ENCODE measurements around the gene NPW. TPM values are rescaled to one million over a fixed set of nuclear protein-coding genes. Genes with fewer than 3 reads are reported as not detected.

The NPW gene
- polyA plus RNA-seq, 4 donors: 0.48 to 9.0 (median 0.81) TPM; not detected in 1

GRCh38 chr16:2048116-2048543 is 28.5 kb downstream of the NPW start:
- 0 to 1% (median 1%) methylated on average over 26 to 30 of the region's 30 CpGs for WGBS, 3 donors
- Histone ChIP-seq H3K4me3 (ENCODE audit: low read depth in 1 of 3, low read length in 3 of 3) (peak overlapping the region; percentile 74 to 91 (median 87)), H3K27me3 (ENCODE audit: control insufficient read depth in 3 of 3, insufficient read depth in 3 of 3, low read length in 3 of 3) (no peaks in the 10 kb centered on the region), H3K27ac (ENCODE audit: low read depth in 1 of 3, low read length in 2 of 3) (peak overlapping the region; percentile 27 to 43 (median 38)), H3K36me3 (ENCODE audit: control insufficient read depth in 3 of 3, insufficient read depth in 2 of 3, low read depth in 1 of 3, low read length in 3 of 3) (peaks cover 0 to 62% (median 0%) of the 10 kb centered on the region in 3 donors), H3K4me1 (ENCODE audit: control insufficient read depth in 3 of 3, insufficient read depth in 2 of 3, low read depth in 1 of 3, low read length in 2 of 3) (peaks cover 0 to 11% (median 0%) of the 10 kb centered on the region in 3 donors), H3K9me3 (ENCODE audit: control insufficient read depth in 2 of 2, insufficient read depth in 1 of 2, low read depth in 1 of 2, low read length in 1 of 2) (no peaks in the 10 kb centered on the region)
- peak in 1 of 2 donors; percentile 27 for DNase-seq
- no peak for FAIRE-seq

- no peak overlapping the region for H3K27ac ChIP-seq (ENCODE audit: low read depth in 1 of 3, low read length in 2 of 3)
- H3K9me3 ChIP-seq (ENCODE audit: control insufficient read depth in 2 of 2, insufficient read depth in 1 of 2, low read depth in 1 of 2, low read length in 1 of 2): no peaks in the 10 kb centered on the region
- H3K4me3 ChIP-seq (ENCODE audit: low read depth in 1 of 3, low read length in 3 of 3): no peak overlapping the region
- H3K27me3 ChIP-seq (ENCODE audit: control insufficient read depth in 3 of 3, insufficient read depth in 3 of 3, low read length in 3 of 3): no peaks in the 10 kb centered on the region
- FAIRE-seq: no peak
- WGBS, 3 donors: 95 to 96% (median 95%) methylated on average over 21 of the region's 21 CpGs
- DNase-seq: no peak
- H3K4me1 ChIP-seq (ENCODE audit: control insufficient read depth in 3 of 3, insufficient read depth in 2 of 3, low read depth in 1 of 3, low read length in 2 of 3): peaks cover 0 to 7% (median 0%) of the 10 kb centered on the region in 3 donors
- peaks cover 1 to 78% (median 10%) of the 10 kb centered on the region in 3 donors for H3K36me3 ChIP-seq (ENCODE audit: control insufficient read depth in 3 of 3, insufficient read depth in 2 of 3, low read depth in 1 of 3, low read length in 3 of 3)
These were observed 33.6 kb downstream of the NPW start for GRCh38 chr16:2053211-2053610.

DNA sequence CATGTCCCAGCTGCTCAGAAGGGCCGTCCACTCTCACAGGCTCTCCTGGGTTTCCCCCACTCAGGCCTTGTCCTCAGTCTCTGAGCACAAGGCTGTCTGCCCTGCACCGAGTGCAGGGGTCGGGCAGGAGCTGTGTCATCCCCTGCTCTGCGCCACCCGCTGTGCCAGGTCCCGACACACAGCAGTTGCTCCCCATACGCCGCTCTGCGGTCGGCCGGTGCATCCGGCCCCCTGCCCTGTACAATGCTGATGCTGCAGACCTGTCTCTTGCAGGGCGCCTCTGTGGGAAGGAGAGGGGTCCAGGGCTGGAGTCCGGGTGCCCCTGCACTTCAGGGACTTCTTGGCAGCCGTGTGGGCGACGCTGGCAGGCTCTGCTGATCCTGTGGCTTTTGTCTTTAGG is 34.3 kb downstream of the NPW start:
- Histone ChIP-seq H3K36me3 (ENCODE audit: control insufficient read depth in 3 of 3, insufficient read depth in 2 of 3, low read depth in 1 of 3, low read length in 3 of 3) (peaks cover 3 to 85% (median 13%) of the 10 kb centered on the region in 3 donors), H3K27ac (ENCODE audit: low read depth in 1 of 3, low read length in 2 of 3) (no peak overlapping the region), H3K27me3 (ENCODE audit: control insufficient read depth in 3 of 3, insufficient read depth in 3 of 3, low read length in 3 of 3) (no peaks in the 10 kb centered on the region), H3K4me1 (ENCODE audit: control insufficient read depth in 3 of 3, insufficient read depth in 2 of 3, low read depth in 1 of 3, low read length in 2 of 3) (peaks cover 0 to under 1% (median 0%) of the 10 kb centered on the region in 3 donors), H3K9me3 (ENCODE audit: control insufficient read depth in 2 of 2, insufficient read depth in 1 of 2, low read depth in 1 of 2, low read length in 1 of 2) (no peaks in the 10 kb centered on the region), H3K4me3 (ENCODE audit: low read depth in 1 of 3, low read length in 3 of 3) (no peak overlapping the region)
- DNase-seq (no peak), FAIRE-seq (no peak)
- 96 to 97% (median 96%) methylated on average over 17 of the region's 17 CpGs for WGBS, 3 donors

DNA sequence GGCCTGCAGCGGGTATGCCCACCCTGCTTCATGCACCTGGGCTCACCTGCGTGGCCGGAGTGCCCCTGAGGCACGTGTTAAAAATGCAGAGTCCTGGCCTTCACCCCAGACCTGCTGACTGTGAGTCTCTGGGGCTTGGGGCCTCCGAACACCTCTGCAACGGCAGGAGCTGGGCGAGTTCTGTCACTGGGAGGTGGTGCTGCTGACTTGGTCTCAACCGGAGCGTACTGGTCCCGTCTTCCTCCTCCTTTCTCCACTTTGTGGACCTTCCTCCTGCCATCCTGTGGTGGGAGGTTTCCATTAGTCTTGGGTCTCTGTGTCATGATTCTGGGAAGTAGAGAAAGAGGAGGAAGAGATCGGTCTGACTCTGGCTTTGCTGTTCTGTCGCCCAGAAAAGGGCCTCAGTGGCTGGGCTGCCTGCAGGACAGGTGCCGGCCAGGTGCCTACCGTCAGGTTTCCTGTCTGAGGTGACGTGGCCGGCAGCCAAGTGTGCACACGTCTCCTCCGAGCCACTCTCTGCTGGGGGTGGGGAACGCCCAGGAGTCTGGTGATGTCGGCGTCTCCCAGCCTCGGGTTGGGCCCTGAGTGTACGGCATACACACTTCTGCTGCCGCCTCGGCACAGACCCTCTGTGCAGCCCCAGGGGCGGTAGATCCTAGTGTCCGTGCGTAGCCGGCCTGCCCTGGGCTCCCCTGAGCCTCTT is 35.1 kb downstream of the NPW start:
- Histone ChIP-seq H3K27me3 (ENCODE audit: control insufficient read depth in 3 of 3, insufficient read depth in 3 of 3, low read length in 3 of 3) (no peaks in the 10 kb centered on the region), H3K36me3 (ENCODE audit: control insufficient read depth in 3 of 3, insufficient read depth in 2 of 3, low read depth in 1 of 3, low read length in 3 of 3) (peaks cover 3 to 86% (median 13%) of the 10 kb centered on the region in 3 donors), H3K4me1 (ENCODE audit: control insufficient read depth in 3 of 3, insufficient read depth in 2 of 3, low read depth in 1 of 3, low read length in 2 of 3) (no peaks in the 10 kb centered on the region), H3K27ac (ENCODE audit: low read depth in 1 of 3, low read length in 2 of 3) (no peak overlapping the region), H3K4me3 (ENCODE audit: low read depth in 1 of 3, low read length in 3 of 3) (no peak overlapping the region), H3K9me3 (ENCODE audit: control insufficient read depth in 2 of 2, insufficient read depth in 1 of 2, low read depth in 1 of 2, low read length in 1 of 2) (no peaks in the 10 kb centered on the region)
- DNase-seq (peak in 1 of 2 donors; percentile 78), FAIRE-seq (no peak)
- 39 to 82% (median 55%) methylated on average over 29 of the region's 29 CpGs for WGBS, 3 donors

GRCh38 chr16:2056077-2056476 is 36.5 kb downstream of the NPW start:
- peaks cover 3 to 91% (median 13%) of the 10 kb centered on the region in 3 donors for H3K36me3 ChIP-seq (ENCODE audit: control insufficient read depth in 3 of 3, insufficient read depth in 2 of 3, low read depth in 1 of 3, low read length in 3 of 3)
- DNase-seq (no peak), FAIRE-seq (no peak)
- no peaks in the 10 kb centered on the region for H3K9me3 ChIP-seq (ENCODE audit: control insufficient read depth in 2 of 2, insufficient read depth in 1 of 2, low read depth in 1 of 2, low read length in 1 of 2)
- no peak overlapping the region for H3K27ac ChIP-seq (ENCODE audit: low read depth in 1 of 3, low read length in 2 of 3)
- H3K4me1 ChIP-seq (ENCODE audit: control insufficient read depth in 3 of 3, insufficient read depth in 2 of 3, low read depth in 1 of 3, low read length in 2 of 3): no peaks in the 10 kb centered on the region
- WGBS, 3 donors: 75 to 96% (median 93%) methylated on average over 15 of the region's 15 CpGs
- H3K27me3 ChIP-seq (ENCODE audit: control insufficient read depth in 3 of 3, insufficient read depth in 3 of 3, low read length in 3 of 3): no peaks in the 10 kb centered on the region
- no peak overlapping the region for H3K4me3 ChIP-seq (ENCODE audit: low read depth in 1 of 3, low read length in 3 of 3)

GRCh38 chr16:2056681-2057407 is 37.3 kb downstream of the NPW start:
- Histone ChIP-seq H3K4me1 (ENCODE audit: control insufficient read depth in 3 of 3, insufficient read depth in 2 of 3, low read depth in 1 of 3, low read length in 2 of 3) (no peaks in the 10 kb centered on the region), H3K27me3 (ENCODE audit: control insufficient read depth in 3 of 3, insufficient read depth in 3 of 3, low read length in 3 of 3) (no peaks in the 10 kb centered on the region), H3K9me3 (ENCODE audit: control insufficient read depth in 2 of 2, insufficient read depth in 1 of 2, low read depth in 1 of 2, low read length in 1 of 2) (no peaks in the 10 kb centered on the region), H3K36me3 (ENCODE audit: control insufficient read depth in 3 of 3, insufficient read depth in 2 of 3, low read depth in 1 of 3, low read length in 3 of 3) (peaks cover 3 to 91% (median 15%) of the 10 kb centered on the region in 3 donors), H3K4me3 (ENCODE audit: low read depth in 1 of 3, low read length in 3 of 3) (no peak overlapping the region), H3K27ac (ENCODE audit: low read depth in 1 of 3, low read length in 2 of 3) (no peak overlapping the region)
- DNase-seq (no peak), FAIRE-seq (no peak)
- WGBS, 3 donors: 90 to 96% (median 92%) methylated on average over 15 to 19 of the region's 19 CpGs

GRCh38 chr16:2057438-2057837 is 37.9 kb downstream of the NPW start:
- WGBS, 3 donors: 91 to 95% (median 95%) methylated on average over 9 to 10 of the region's 10 CpGs
- DNase-seq: no peak
- Histone ChIP-seq H3K4me3 (ENCODE audit: low read depth in 1 of 3, low read length in 3 of 3) (no peak overlapping the region), H3K4me1 (ENCODE audit: control insufficient read depth in 3 of 3, insufficient read depth in 2 of 3, low read depth in 1 of 3, low read length in 2 of 3) (no peaks in the 10 kb centered on the region), H3K36me3 (ENCODE audit: control insufficient read depth in 3 of 3, insufficient read depth in 2 of 3, low read depth in 1 of 3, low read length in 3 of 3) (peaks cover 3 to 91% (median 17%) of the 10 kb centered on the region in 3 donors), H3K27me3 (ENCODE audit: control insufficient read depth in 3 of 3, insufficient read depth in 3 of 3, low read length in 3 of 3) (no peaks in the 10 kb centered on the region), H3K27ac (ENCODE audit: low read depth in 1 of 3, low read length in 2 of 3) (no peak overlapping the region), H3K9me3 (ENCODE audit: control insufficient read depth in 2 of 2, insufficient read depth in 1 of 2, low read depth in 1 of 2, low read length in 1 of 2) (no peaks in the 10 kb centered on the region)
- FAIRE-seq: no peak

GRCh38 chr16:2058420-2058819 is 38.8 kb downstream of the NPW start:
- H3K36me3 ChIP-seq (ENCODE audit: control insufficient read depth in 3 of 3, insufficient read depth in 2 of 3, low read depth in 1 of 3, low read length in 3 of 3): peaks cover 3 to 91% (median 15%) of the 10 kb centered on the region in 3 donors
- no peak overlapping the region for H3K4me3 ChIP-seq (ENCODE audit: low read depth in 1 of 3, low read length in 3 of 3)
- H3K27ac ChIP-seq (ENCODE audit: low read depth in 1 of 3, low read length in 2 of 3): no peak overlapping the region
- DNase-seq (no peak), FAIRE-seq (no peak)
- WGBS, 3 donors: 87 to 91% (median 91%) methylated on average over 13 of the region's 13 CpGs
- no peaks in the 10 kb centered on the region for H3K27me3 ChIP-seq (ENCODE audit: control insufficient read depth in 3 of 3, insufficient read depth in 3 of 3, low read length in 3 of 3)
- no peaks in the 10 kb centered on the region for H3K9me3 ChIP-seq (ENCODE audit: control insufficient read depth in 2 of 2, insufficient read depth in 1 of 2, low read depth in 1 of 2, low read length in 1 of 2)
- H3K4me1 ChIP-seq (ENCODE audit: control insufficient read depth in 3 of 3, insufficient read depth in 2 of 3, low read depth in 1 of 3, low read length in 2 of 3): no peaks in the 10 kb centered on the region
